ENCODE results near the gene COL4A4.

DNA sequence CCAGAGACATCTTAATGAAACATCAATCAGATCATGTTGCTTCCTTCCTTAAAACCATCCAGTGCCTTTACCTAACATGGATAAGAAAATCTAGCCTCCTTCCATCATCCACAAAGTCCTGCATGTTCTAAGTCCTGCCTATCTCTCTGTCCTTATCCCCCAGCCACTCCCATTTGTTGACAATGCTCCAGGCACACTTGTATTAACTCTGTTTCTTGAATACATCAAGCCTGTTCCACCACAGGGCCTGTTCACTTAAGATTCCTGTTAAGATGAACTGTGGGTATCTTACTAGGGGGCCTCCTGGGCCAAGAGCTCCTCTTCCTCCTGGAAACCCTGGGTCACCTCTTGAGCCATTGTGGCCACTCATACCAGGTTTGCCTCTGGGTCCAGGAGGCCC, 45.7 kb downstream of the COL4A4 start:
- TF ChIP-seq, protein P1, sequence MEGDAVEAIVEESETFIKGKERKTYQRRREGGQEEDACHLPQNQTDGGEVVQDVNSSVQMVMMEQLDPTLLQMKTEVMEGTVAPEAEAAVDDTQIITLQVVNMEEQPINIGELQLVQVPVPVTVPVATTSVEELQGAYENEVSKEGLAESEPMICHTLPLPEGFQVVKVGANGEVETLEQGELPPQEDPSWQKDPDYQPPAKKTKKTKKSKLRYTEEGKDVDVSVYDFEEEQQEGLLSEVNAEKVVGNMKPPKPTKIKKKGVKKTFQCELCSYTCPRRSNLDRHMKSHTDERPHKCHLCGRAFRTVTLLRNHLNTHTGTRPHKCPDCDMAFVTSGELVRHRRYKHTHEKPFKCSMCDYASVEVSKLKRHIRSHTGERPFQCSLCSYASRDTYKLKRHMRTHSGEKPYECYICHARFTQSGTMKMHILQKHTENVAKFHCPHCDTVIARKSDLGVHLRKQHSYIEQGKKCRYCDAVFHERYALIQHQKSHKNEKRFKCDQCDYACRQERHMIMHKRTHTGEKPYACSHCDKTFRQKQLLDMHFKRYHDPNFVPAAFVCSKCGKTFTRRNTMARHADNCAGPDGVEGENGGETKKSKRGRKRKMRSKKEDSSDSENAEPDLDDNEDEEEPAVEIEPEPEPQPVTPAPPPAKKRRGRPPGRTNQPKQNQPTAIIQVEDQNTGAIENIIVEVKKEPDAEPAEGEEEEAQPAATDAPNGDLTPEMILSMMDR (conservative IDR thresholded peaks at IDR 0.05 in 1 of 2, IDR thresholded peaks at IDR 0.05 in 1 of 2; ENCODE audit: low read depth in 1 of 2, low read length in 2 of 2), result no peak
- TF ChIP-seq EZH2 (IDR thresholded peaks at IDR 0.05; ENCODE audit: low read length, missing control alignments), result no peak
